ENCODE results near the gene CCNF. TPM values are rescaled to one million over a fixed set of nuclear protein-coding genes. Genes with fewer than 3 reads are reported as not detected.
A peak's percentile ranks its signal among the peaks of the same experiment; 100 is the strongest.

CCNF gene
- polyA plus RNA-seq, 1 donor from 2014 or later = 5.2 TPM

GRCh38 chr16:2500918-2501750 lies 71.9 kb downstream of the CCNF start:
- peak overlapping the region; percentile 45 for H2AFZ ChIP-seq (ENCODE audit: low read depth, low read length)
- TF ChIP-seq, protein P1, sequence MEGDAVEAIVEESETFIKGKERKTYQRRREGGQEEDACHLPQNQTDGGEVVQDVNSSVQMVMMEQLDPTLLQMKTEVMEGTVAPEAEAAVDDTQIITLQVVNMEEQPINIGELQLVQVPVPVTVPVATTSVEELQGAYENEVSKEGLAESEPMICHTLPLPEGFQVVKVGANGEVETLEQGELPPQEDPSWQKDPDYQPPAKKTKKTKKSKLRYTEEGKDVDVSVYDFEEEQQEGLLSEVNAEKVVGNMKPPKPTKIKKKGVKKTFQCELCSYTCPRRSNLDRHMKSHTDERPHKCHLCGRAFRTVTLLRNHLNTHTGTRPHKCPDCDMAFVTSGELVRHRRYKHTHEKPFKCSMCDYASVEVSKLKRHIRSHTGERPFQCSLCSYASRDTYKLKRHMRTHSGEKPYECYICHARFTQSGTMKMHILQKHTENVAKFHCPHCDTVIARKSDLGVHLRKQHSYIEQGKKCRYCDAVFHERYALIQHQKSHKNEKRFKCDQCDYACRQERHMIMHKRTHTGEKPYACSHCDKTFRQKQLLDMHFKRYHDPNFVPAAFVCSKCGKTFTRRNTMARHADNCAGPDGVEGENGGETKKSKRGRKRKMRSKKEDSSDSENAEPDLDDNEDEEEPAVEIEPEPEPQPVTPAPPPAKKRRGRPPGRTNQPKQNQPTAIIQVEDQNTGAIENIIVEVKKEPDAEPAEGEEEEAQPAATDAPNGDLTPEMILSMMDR (IDR thresholded peaks at IDR 0.05; ENCODE audit: poor library complexity, severe bottlenecking) = peak; percentile 98
- TF ChIP-seq TAF1 (IDR thresholded peaks at IDR 0.05; ENCODE audit: low read depth) = no peak
- peak; percentile 51 for TF ChIP-seq MXI1 (conservative IDR thresholded peaks at IDR 0.05; ENCODE audit: poor library complexity, severe bottlenecking)
- TF ChIP-seq POLR2AphosphoS5 (IDR thresholded peaks at IDR 0.05) = peak; percentile 20
- TF ChIP-seq, protein P2, sequence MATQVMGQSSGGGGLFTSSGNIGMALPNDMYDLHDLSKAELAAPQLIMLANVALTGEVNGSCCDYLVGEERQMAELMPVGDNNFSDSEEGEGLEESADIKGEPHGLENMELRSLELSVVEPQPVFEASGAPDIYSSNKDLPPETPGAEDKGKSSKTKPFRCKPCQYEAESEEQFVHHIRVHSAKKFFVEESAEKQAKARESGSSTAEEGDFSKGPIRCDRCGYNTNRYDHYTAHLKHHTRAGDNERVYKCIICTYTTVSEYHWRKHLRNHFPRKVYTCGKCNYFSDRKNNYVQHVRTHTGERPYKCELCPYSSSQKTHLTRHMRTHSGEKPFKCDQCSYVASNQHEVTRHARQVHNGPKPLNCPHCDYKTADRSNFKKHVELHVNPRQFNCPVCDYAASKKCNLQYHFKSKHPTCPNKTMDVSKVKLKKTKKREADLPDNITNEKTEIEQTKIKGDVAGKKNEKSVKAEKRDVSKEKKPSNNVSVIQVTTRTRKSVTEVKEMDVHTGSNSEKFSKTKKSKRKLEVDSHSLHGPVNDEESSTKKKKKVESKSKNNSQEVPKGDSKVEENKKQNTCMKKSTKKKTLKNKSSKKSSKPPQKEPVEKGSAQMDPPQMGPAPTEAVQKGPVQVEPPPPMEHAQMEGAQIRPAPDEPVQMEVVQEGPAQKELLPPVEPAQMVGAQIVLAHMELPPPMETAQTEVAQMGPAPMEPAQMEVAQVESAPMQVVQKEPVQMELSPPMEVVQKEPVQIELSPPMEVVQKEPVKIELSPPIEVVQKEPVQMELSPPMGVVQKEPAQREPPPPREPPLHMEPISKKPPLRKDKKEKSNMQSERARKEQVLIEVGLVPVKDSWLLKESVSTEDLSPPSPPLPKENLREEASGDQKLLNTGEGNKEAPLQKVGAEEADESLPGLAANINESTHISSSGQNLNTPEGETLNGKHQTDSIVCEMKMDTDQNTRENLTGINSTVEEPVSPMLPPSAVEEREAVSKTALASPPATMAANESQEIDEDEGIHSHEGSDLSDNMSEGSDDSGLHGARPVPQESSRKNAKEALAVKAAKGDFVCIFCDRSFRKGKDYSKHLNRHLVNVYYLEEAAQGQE (IDR thresholded peaks at IDR 0.05; ENCODE audit: borderline replicate concordance) = no peak
- TF ChIP-seq EZH2 (IDR thresholded peaks at IDR 0.05; ENCODE audit: borderline replicate concordance, insufficient read depth, low read length, poor library complexity, severe bottlenecking) = no peak
- TF ChIP-seq EP300 (conservative IDR thresholded peaks at IDR 0.05; ENCODE audit: poor library complexity, severe bottlenecking) = no peak
- peak; percentile 97 for TF ChIP-seq RAD21 (conservative IDR thresholded peaks at IDR 0.05)
- peak; percentile 88 for TF ChIP-seq SMC3 (conservative IDR thresholded peaks at IDR 0.05; ENCODE audit: poor library complexity)

DNA sequence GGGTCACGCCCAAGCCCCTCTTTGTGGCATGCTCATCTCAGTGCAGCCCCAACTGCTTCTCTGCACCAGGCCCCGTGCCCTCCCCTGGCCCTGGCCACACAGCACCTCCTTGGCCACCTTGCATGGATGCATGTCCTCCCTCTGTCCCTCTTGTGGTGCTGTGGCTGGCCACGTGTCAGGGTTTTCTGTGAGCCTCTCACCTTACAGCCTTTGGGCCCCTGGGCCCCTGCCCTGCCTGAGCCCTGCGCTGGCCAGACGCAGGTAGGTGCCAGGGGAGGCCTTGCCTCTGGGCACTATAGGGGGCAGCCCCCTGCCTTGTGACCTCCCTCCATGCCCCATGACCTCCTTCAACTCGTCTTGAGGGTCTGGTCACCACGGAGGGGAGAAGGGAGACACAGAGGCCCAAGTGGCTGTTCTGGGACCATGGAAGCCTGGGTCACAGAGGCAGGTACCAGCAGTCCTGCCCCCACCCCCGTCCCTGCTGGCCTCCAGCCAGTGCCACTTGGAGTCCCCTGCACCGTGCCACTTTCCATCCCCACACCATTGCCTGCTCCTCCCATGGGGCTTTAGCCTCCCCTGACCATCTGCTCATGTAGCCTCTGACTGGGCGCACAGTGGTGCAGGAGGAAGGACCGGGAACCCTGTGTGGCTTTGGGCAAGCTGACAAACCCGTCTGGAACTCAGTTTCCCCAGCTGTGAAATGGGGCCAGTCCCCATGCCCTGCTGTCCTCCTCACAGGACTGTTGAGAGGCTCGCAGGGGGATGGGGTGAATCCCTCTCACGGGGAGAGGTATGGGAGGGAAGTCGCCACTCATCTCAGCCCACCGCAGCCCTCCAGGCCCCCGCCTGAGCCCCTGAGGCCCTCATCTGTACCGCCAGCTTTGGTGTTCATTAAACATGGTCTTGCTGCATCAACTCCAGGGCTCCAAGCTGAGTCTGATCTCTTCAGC lies 73.0 kb downstream of the CCNF start:
- peak overlapping the region; percentile 45 for H2AFZ ChIP-seq (ENCODE audit: low read depth, low read length)
- H3K4me3 ChIP-seq (ENCODE audit: low read length) = peak overlapping the region; percentile 60
- H3K4me2 ChIP-seq (ENCODE audit: low read length) = peak overlapping the region; percentile 15
- peak overlapping the region; percentile 57 for H3K27ac ChIP-seq (ENCODE audit: low read length)
- no peaks in the 10 kb centered on the region for H3K27me3 ChIP-seq (ENCODE audit: insufficient read depth, low read depth, low read length)
- no peaks in the 10 kb centered on the region for H3F3A ChIP-seq (ENCODE audit: insufficient read depth, low read length, poor library complexity, severe bottlenecking)
- H4K20me1 ChIP-seq (ENCODE audit: insufficient read depth) = no peaks in the 10 kb centered on the region
- no peaks in the 10 kb centered on the region for H3K36me3 ChIP-seq (ENCODE audit: insufficient read depth, low read length)
- TF ChIP-seq, protein P2 (IDR thresholded peaks at IDR 0.05; ENCODE audit: borderline replicate concordance) = no peak
- TF ChIP-seq TAF1 (IDR thresholded peaks at IDR 0.05; ENCODE audit: low read depth) (no peak), EZH2 (IDR thresholded peaks at IDR 0.05; ENCODE audit: borderline replicate concordance, insufficient read depth, low read length, poor library complexity, severe bottlenecking) (no peak), SMC3 (conservative IDR thresholded peaks at IDR 0.05; ENCODE audit: poor library complexity) (no peak), MXI1 (conservative IDR thresholded peaks at IDR 0.05; ENCODE audit: poor library complexity, severe bottlenecking) (no peak), EP300 (conservative IDR thresholded peaks at IDR 0.05; ENCODE audit: poor library complexity, severe bottlenecking) (no peak), POLR2AphosphoS5 (IDR thresholded peaks at IDR 0.05) (no peak), RAD21 (conservative IDR thresholded peaks at IDR 0.05) (no peak)
- TF ChIP-seq, protein P1 (IDR thresholded peaks at IDR 0.05; ENCODE audit: poor library complexity, severe bottlenecking) = no peak
- H3K79me2 ChIP-seq (replicated peaks; ENCODE audit: insufficient read depth, low read length) = no peaks in the 10 kb centered on the region
- peak overlapping the region; percentile 62 for H3K9ac ChIP-seq (ENCODE audit: low read length)
- H3K9me2 ChIP-seq (ENCODE audit: insufficient read depth, low read length) = no peaks in the 10 kb centered on the region
- no peaks in the 10 kb centered on the region for H3K9me3 ChIP-seq (ENCODE audit: low read length)

More at GRCh38 chr16:2500918-2501750, 71.9 kb downstream of the CCNF start:
- H3K4me2 ChIP-seq (ENCODE audit: low read length) = peak overlapping the region; percentile 51
- H3K9me3 ChIP-seq (ENCODE audit: low read length) = no peaks in the 10 kb centered on the region
- peak overlapping the region; percentile 60 for H3K4me3 ChIP-seq (ENCODE audit: low read length)
- no peaks in the 10 kb centered on the region for H4K20me1 ChIP-seq (ENCODE audit: insufficient read depth)
- H3F3A ChIP-seq (ENCODE audit: insufficient read depth, low read length, poor library complexity, severe bottlenecking) = no peaks in the 10 kb centered on the region
- peak overlapping the region; percentile 62 for H3K9ac ChIP-seq (ENCODE audit: low read length)
- no peaks in the 10 kb centered on the region for H3K79me2 ChIP-seq (replicated peaks; ENCODE audit: insufficient read depth, low read length)
- H3K9me2 ChIP-seq (ENCODE audit: insufficient read depth, low read length) = no peaks in the 10 kb centered on the region
- H3K36me3 ChIP-seq (ENCODE audit: insufficient read depth, low read length) = no peaks in the 10 kb centered on the region
- H3K27ac ChIP-seq (ENCODE audit: low read length) = peak overlapping the region; percentile 57
- no peaks in the 10 kb centered on the region for H3K27me3 ChIP-seq (ENCODE audit: insufficient read depth, low read depth, low read length)
